Measurements from ENCODE around the gene MPC1L.

DNA sequence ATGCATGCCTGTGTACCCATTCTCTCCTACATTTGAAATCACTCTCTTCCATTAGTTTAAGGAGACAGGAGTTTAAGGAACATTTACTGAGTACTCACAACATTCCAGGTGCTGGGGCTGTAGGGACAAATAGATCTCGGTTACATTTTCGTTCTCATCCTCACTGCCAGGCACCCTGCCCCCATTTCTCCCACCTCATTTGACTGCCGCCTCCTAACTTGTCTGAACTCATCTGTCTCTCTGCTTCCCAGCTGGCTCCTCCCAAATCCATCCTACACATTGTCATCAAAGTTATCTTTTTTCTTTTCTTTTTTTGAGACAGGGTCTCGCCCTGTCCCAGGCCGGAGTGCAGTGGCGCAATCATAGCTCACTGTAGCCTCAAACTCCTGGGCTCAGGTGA is 19.8 kb upstream of the MPC1L start:
- TF ChIP-seq SIN3A (IDR thresholded peaks at IDR 0.05; ENCODE audit: borderline replicate concordance, insufficient read depth, low read depth, low read length): no peak
- TF ChIP-seq, protein P1, sequence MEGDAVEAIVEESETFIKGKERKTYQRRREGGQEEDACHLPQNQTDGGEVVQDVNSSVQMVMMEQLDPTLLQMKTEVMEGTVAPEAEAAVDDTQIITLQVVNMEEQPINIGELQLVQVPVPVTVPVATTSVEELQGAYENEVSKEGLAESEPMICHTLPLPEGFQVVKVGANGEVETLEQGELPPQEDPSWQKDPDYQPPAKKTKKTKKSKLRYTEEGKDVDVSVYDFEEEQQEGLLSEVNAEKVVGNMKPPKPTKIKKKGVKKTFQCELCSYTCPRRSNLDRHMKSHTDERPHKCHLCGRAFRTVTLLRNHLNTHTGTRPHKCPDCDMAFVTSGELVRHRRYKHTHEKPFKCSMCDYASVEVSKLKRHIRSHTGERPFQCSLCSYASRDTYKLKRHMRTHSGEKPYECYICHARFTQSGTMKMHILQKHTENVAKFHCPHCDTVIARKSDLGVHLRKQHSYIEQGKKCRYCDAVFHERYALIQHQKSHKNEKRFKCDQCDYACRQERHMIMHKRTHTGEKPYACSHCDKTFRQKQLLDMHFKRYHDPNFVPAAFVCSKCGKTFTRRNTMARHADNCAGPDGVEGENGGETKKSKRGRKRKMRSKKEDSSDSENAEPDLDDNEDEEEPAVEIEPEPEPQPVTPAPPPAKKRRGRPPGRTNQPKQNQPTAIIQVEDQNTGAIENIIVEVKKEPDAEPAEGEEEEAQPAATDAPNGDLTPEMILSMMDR (IDR thresholded peaks at IDR 0.05): no peak
